ENCODE data around the gene KCNE1.
"Not testable (repeated sequence)": the region's sequence is repeated elsewhere in the genome, so short reads cannot be mapped to it uniquely, and the experiment has no call there.

DNA sequence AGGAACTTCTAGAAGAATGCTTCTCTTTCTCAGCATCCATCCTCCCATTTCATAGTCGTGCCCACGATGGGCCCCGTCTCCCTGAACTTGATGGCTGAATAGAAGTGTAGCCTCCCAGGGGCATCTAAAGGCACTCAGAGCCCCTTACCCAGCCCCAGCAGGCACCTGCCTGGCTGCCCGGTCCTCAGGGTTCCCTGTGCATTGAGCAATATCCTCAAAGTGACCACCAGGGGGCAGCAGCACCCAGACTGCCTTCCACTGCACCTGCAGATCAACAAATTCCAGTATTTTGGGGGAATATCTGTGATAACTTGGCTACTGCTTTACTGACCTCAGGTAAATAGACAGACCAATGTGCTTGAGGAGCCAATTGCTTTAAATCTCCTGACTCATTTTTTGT, 68.5 kb downstream of the KCNE1 start:
- TF ChIP-seq EZH2 (IDR thresholded peaks at IDR 0.05); POLR2AphosphoS5 (IDR thresholded peaks at IDR 0.05; ENCODE audit: borderline replicate concordance, low read depth, low read length); FOXP2 (optimal IDR thresholded peaks at IDR 0.05; ENCODE audit: control extremely low read depth, extremely low read length, insufficient read depth): not testable (repeated sequence)

Measured in SK-N-MC (cell line).